GM23338 (cell line): ENCODE results near the gene SRA1. TPM values are rescaled to one million over a fixed set of nuclear protein-coding genes. Genes with fewer than 3 reads are reported as not detected.

Experiments
- ATAC-seq: fragments of 200-7000 bp; cut with Tn5 transposase; 3 replicates; pipeline ENCODE4 v1.9.1; 2020
- DNase-seq: peaks from one replicate; pipeline ENCODE4 v3.0.0-alpha.2; 2015; ENCODE audit warnings: low spot score
- H2AFZ ChIP-seq: fragments of 200-600 bp; sonication (generic); 2 replicates; pipeline ENCODE4 v1.8.0; 2016; ENCODE audit warnings: antibody characterized with exemption, mild to moderate bottlenecking, moderate library complexity
- H3F3A ChIP-seq: fragments of 200-600 bp; sonication (generic); replicated peaks from 2 replicates; pipeline ENCODE4 v1.8.0; 2017; ENCODE audit warnings: antibody characterized with exemption, mixed run types, low read depth
- H3K27ac ChIP-seq: fragments of 200-600 bp; sonication (generic); 2 replicates; pipeline ENCODE4 v1.6.1; 2016; ENCODE audit warnings: low read depth
- H3K27me3 ChIP-seq: fragments of 200-600 bp; sonication (generic); 2 replicates; pipeline ENCODE4 v1.8.0; 2016; ENCODE audit warnings: mild to moderate bottlenecking, mixed run types, moderate library complexity; ENCODE audit not compliant: insufficient read depth
- H3K36me3 ChIP-seq: fragments of 200-600 bp; sonication (generic); 2 replicates; pipeline ENCODE4 v1.8.0; 2016; ENCODE audit warnings: mild to moderate bottlenecking; ENCODE audit not compliant: insufficient read depth
- H3K4me1 ChIP-seq: fragments of 200-600 bp; sonication (generic); 2 replicates; pipeline ENCODE4 v1.8.0; 2016; ENCODE audit warnings: mild to moderate bottlenecking, moderate library complexity; ENCODE audit not compliant: insufficient read depth
- H3K4me2 ChIP-seq: fragments of 200-600 bp; sonication (generic); 2 replicates; pipeline ENCODE4 v1.7.1; 2017; ENCODE audit warnings: mixed run types
- H3K4me3 ChIP-seq: fragments of 200-600 bp; sonication (generic); 2 replicates; pipeline ENCODE4 v1.6.1; 2016; ENCODE audit warnings: mixed run types
- H3K79me2 ChIP-seq: fragments of 200-600 bp; sonication (generic); replicated peaks from 2 replicates; pipeline ENCODE4 v1.8.0; 2017; ENCODE audit warnings: mild to moderate bottlenecking; ENCODE audit not compliant: insufficient read depth
- H3K9me2 ChIP-seq: fragments of 200-600 bp; sonication (generic); 2 replicates; pipeline ENCODE4 v1.8.0; 2017; ENCODE audit not compliant: insufficient read depth
- H4K20me1 ChIP-seq: fragments of 200-600 bp; sonication (generic); replicated peaks from 2 replicates; pipeline ENCODE4 v1.8.0; 2017; ENCODE audit warnings: mild to moderate bottlenecking; ENCODE audit not compliant: insufficient read depth
- H3K27ac Mint-ChIP-seq: 2 replicates; pipeline ENCODE4 v1.8.0; 2020; ENCODE audit warnings: inconsistent platforms, mild to moderate bottlenecking, moderate library complexity, mixed read lengths
- H3K27me3 Mint-ChIP-seq: 3 replicates; pipeline ENCODE4 v1.8.0; 2022; ENCODE audit warnings: low read depth, mild to moderate bottlenecking, moderate library complexity, mixed read lengths, inconsistent platforms; ENCODE audit not compliant: insufficient read depth, poor library complexity
- H3K36me3 Mint-ChIP-seq: 3 replicates; pipeline ENCODE4 v1.8.0; 2021; ENCODE audit warnings: low read depth, mild to moderate bottlenecking, inconsistent platforms, moderate library complexity, mixed read lengths
- H3K4me1 Mint-ChIP-seq: 3 replicates; pipeline ENCODE4 v1.8.0; 2020; ENCODE audit warnings: mild to moderate bottlenecking, inconsistent platforms, mixed read lengths
- H3K4me3 Mint-ChIP-seq: 3 replicates; pipeline ENCODE4 v1.8.0; 2021; ENCODE audit warnings: moderate library complexity, mild to moderate bottlenecking, inconsistent platforms, mixed read lengths
- H3K9me3 Mint-ChIP-seq: 3 replicates; pipeline ENCODE4 v1.8.0; 2020; ENCODE audit warnings: moderate library complexity, mild to moderate bottlenecking, inconsistent platforms, mixed read lengths
- CREB1 ChIP-seq: fragments of 250-450 bp; sonication (Bioruptor Pico); IDR thresholded peaks from 2 replicates; pipeline ENCODE4 v1.5.0; 2020; ENCODE audit warnings: low read depth, mild to moderate bottlenecking, moderate library complexity
- JUNB ChIP-seq: IDR thresholded peaks from one replicate; pipeline ENCODE4 v1.6.1; 2016; ENCODE audit warnings: antibody characterized with exemption; ENCODE audit not compliant: unreplicated experiment
- NANOG ChIP-seq: IDR thresholded peaks from 2 replicates; pipeline ENCODE4 v1.6.1; 2016; ENCODE audit warnings: antibody characterized with exemption, borderline replicate concordance
- ZNF114 ChIP-seq: fragments of 250-450 bp; sonication (Bioruptor Pico); IDR thresholded peaks from 2 replicates; pipeline ENCODE4 v1.5.0; 2020; ENCODE audit warnings: mild to moderate bottlenecking, moderate library complexity
- ZNF331 ChIP-seq: fragments of 250-450 bp; sonication (Bioruptor Pico); IDR thresholded peaks from 2 replicates; pipeline ENCODE4 v1.5.0; 2020; ENCODE audit warnings: low read depth, mild to moderate bottlenecking, moderate library complexity
- polyA plus RNA-seq: library from polyadenylated mRNA; unstranded; fragments of >200 nt; fragmentation: Nextera tagmentation; extraction: Ambion mirVana; gene quantifications from 2 replicates; pipeline ENCODE4 v1.2.1, GENCODE V29; 2016
- total RNA-seq: library from RNA; depleted of rRNA; stranded (reverse); fragments of >200 nt; shearing (Covaris generic); gene quantifications from 2 replicates; pipeline ENCODE4 v1.2.3, GENCODE V29; 2014
- TF ChIP-seq, protein P1 (sequence below): IDR thresholded peaks from 2 replicates; pipeline ENCODE4 v1.6.1; 2016; ENCODE audit warnings: antibody characterized with exemption
- TF ChIP-seq, protein P2 (sequence below): fragments of 250-450 bp; sonication (Bioruptor Pico); IDR thresholded peaks from 2 replicates; pipeline ENCODE4 v1.5.0; 2020; ENCODE audit warnings: mild to moderate bottlenecking, moderate library complexity

Gene SRA1
- total and polyA plus RNA-seq, 2 experiments from 2014 or later = 38.4 to 74.7 TPM

DNA sequence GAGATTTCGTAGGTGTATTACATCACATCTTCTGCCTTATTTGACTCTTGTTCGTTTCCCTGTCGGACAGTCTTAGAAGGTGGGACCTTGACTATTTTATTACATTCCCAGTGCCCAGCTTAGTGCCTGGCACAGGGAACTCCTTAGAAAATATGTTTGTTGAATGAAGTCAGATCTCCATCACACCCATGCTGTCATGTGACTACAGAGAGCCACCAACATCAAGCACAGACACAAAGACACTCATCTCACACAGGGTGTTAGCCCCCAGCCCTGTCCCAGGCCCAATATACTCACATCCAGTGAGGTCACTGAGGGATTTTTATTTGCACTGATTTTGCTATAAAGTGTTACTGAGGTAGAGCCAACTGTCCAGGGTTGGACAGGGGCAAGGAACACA, 692 bp upstream of the SRA1 start:
- Histone ChIP-seq H3K79me2 (peaks cover 40% of the 10 kb centered on the region), H4K20me1 (no peaks in the 10 kb centered on the region; the same call in 1 of the 2 replicates), H3K27me3 (no peaks in the 10 kb centered on the region), H3K4me2 (peak overlapping the region; percentile 85), H3K9me2 (no peaks in the 10 kb centered on the region; the same call in 1 of the 2 replicates), H3K36me3 (no peaks in the 10 kb centered on the region), H3K4me3 (peak overlapping the region; percentile 80), H3K4me1 (peaks cover 18% of the 10 kb centered on the region), H3F3A (0 out of 2 replicates have a peak, but pooled peaks cover 2% of the 10 kb centered on the region), H2AFZ (peak overlapping the region; percentile 53; the same call in 1 of the 2 replicates), H3K27ac (peak overlapping the region; percentile 93)
- Mint-ChIP-seq H3K9me3 (no peaks in the 10 kb centered on the region; the same call in 2 of the 3 replicates), H3K27me3 (peaks cover 20% of the 10 kb centered on the region), H3K27ac (peak overlapping the region; percentile 93), H3K36me3 (peaks cover 20% of the 10 kb centered on the region), H3K4me3 (peak overlapping the region; percentile 80), H3K4me1 (peaks cover 21% of the 10 kb centered on the region)
- TF ChIP-seq JUNB (no peak), CREB1 (CRISPR knock-in tag) (no peak)
- ATAC-seq (no peak), DNase-seq (no peak)

DNA sequence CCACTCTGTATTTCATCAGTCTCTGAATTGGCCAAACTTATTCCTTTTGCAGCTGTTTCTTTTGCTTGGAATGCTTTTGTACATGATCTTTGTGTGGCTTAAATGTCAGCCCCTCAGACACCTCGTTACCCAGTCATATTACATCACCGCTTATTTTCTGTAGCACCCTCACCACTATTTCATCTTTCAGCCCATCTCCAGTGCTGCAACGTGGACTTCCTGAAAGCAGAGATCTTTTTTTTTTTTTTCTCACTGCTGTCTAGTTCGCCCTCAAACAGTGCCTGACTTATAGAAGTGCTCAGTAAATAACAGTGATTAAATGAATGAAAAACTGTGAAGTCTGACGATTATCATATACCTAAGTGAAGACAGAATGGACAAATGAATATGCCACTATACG, 835 bp downstream of the SRA1 start:
- Histone ChIP-seq H3K27ac (peak overlapping the region; percentile 83), H3K27me3 (no peaks in the 10 kb centered on the region), H3K4me1 (peaks cover 18% of the 10 kb centered on the region), H2AFZ (no peak overlapping the region), H3F3A (0 out of 2 replicates have a peak, but pooled peaks cover 2% of the 10 kb centered on the region), H3K4me2 (peak overlapping the region; percentile 85), H3K9me2 (no peaks in the 10 kb centered on the region; the same call in 1 of the 2 replicates), H4K20me1 (peaks cover 3% of the 10 kb centered on the region; the same call in 1 of the 2 replicates), H3K4me3 (peak overlapping the region; percentile 80), H3K79me2 (peaks cover 53% of the 10 kb centered on the region), H3K36me3 (peaks cover 9% of the 10 kb centered on the region; the same call in 1 of the 2 replicates)
- DNase-seq = no peak
- Mint-ChIP-seq H3K36me3 (peaks cover 24% of the 10 kb centered on the region), H3K4me1 (peaks cover 21% of the 10 kb centered on the region), H3K27ac (peak overlapping the region; percentile 93), H3K4me3 (peak overlapping the region; percentile 80), H3K9me3 (no peaks in the 10 kb centered on the region; the same call in 2 of the 3 replicates), H3K27me3 (peaks cover 14% of the 10 kb centered on the region)
- TF ChIP-seq ZNF331 (no peak), NANOG (no peak), ZNF114 (no peak)
- TF ChIP-seq, protein P1, sequence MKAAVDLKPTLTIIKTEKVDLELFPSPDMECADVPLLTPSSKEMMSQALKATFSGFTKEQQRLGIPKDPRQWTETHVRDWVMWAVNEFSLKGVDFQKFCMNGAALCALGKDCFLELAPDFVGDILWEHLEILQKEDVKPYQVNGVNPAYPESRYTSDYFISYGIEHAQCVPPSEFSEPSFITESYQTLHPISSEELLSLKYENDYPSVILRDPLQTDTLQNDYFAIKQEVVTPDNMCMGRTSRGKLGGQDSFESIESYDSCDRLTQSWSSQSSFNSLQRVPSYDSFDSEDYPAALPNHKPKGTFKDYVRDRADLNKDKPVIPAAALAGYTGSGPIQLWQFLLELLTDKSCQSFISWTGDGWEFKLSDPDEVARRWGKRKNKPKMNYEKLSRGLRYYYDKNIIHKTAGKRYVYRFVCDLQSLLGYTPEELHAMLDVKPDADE = no peak
- TF ChIP-seq, protein P2, sequence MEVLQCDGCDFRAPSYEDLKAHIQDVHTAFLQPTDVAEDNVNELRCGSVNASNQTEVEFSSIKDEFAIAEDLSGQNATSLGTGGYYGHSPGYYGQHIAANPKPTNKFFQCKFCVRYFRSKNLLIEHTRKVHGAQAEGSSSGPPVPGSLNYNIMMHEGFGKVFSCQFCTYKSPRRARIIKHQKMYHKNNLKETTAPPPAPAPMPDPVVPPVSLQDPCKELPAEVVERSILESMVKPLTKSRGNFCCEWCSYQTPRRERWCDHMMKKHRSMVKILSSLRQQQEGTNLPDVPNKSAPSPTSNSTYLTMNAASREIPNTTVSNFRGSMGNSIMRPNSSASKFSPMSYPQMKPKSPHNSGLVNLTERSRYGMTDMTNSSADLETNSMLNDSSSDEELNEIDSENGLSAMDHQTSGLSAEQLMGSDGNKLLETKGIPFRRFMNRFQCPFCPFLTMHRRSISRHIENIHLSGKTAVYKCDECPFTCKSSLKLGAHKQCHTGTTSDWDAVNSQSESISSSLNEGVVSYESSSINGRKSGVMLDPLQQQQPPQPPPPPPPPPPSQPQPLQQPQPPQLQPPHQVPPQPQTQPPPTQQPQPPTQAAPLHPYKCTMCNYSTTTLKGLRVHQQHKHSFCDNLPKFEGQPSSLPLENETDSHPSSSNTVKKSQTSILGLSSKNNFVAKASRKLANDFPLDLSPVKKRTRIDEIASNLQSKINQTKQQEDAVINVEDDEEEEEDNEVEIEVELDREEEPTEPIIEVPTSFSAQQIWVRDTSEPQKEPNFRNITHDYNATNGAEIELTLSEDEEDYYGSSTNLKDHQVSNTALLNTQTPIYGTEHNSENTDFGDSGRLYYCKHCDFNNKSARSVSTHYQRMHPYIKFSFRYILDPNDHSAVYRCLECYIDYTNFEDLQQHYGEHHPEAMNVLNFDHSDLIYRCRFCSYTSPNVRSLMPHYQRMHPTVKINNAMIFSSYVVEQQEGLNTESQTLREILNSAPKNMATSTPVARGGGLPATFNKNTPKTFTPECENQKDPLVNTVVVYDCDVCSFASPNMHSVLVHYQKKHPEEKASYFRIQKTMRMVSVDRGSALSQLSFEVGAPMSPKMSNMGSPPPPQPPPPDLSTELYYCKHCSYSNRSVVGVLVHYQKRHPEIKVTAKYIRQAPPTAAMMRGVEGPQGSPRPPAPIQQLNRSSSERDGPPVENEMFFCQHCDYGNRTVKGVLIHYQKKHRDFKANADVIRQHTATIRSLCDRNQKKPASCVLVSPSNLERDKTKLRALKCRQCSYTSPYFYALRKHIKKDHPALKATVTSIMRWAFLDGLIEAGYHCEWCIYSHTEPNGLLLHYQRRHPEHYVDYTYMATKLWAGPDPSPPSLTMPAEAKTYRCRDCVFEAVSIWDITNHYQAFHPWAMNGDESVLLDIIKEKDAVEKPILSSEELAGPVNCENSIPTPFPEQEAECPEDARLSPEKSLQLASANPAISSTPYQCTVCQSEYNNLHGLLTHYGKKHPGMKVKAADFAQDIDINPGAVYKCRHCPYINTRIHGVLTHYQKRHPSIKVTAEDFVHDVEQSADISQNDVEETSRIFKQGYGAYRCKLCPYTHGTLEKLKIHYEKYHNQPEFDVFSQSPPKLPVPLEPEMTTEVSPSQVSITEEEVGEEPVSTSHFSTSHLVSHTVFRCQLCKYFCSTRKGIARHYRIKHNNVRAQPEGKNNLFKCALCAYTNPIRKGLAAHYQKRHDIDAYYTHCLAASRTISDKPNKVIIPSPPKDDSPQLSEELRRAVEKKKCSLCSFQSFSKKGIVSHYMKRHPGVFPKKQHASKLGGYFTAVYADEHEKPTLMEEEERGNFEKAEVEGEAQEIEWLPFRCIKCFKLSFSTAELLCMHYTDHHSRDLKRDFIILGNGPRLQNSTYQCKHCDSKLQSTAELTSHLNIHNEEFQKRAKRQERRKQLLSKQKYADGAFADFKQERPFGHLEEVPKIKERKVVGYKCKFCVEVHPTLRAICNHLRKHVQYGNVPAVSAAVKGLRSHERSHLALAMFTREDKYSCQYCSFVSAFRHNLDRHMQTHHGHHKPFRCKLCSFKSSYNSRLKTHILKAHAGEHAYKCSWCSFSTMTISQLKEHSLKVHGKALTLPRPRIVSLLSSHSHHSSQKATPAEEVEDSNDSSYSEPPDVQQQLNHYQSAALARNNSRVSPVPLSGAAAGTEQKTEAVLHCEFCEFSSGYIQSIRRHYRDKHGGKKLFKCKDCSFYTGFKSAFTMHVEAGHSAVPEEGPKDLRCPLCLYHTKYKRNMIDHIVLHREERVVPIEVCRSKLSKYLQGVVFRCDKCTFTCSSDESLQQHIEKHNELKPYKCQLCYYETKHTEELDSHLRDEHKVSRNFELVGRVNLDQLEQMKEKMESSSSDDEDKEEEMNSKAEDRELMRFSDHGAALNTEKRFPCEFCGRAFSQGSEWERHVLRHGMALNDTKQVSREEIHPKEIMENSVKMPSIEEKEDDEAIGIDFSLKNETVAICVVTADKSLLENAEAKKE = no peak
- ATAC-seq = no peak
